NB4 (cell line): ENCODE data around the gene DNAH8.

Experiments
- CTCF ChIP-seq: IDR thresholded peaks from one replicate; pipeline ENCODE4 v1.5.1; 2012; ENCODE audit warnings: low read depth, low read length
- MAX ChIP-seq: IDR thresholded peaks from 2 replicates; pipeline ENCODE4 v1.6.1; 2011; ENCODE audit warnings: low read depth, low read length
- MYC ChIP-seq: IDR thresholded peaks from 2 replicates; pipeline ENCODE4 v1.6.1; 2011; ENCODE audit warnings: low read depth, low read length
- POLR2A ChIP-seq: IDR thresholded peaks from 2 replicates; pipeline ENCODE4 v1.6.1; 2011; ENCODE audit warnings: mild to moderate bottlenecking; ENCODE audit not compliant: insufficient read length; ENCODE audit errors: extremely low read depth

GRCh38 chr6:38678178-38678760, 36.8 kb upstream of the DNAH8 start:
- TF ChIP-seq CTCF, result no peak
- TF ChIP-seq POLR2A, result no peak
- TF ChIP-seq MYC, result no peak
- no peak for TF ChIP-seq MAX
